Esophagus squamous epithelium (tissue), 4 donors: ENCODE results near the gene ZCCHC7.

Experiments
- CTCF ChIP-seq, 6 experiments: fragments of 450-650 bp in 4 of 6; fragments of 200-600 bp in 2 of 6; sonication (generic) in 2 of 6; IDR thresholded peaks; one replicate each; pipeline ENCODE4 v1.5.1; 2016 to 2019; ENCODE audit warnings: antibody characterized with exemption in 6 of 6, mild to moderate bottlenecking in 4 of 6, moderate library complexity in 4 of 6
- POLR2A ChIP-seq, 4 donors: fragments of 450-650 bp; IDR thresholded peaks; one replicate each; pipeline ENCODE4 v1.6.1; 2017; ENCODE audit warnings: antibody characterized with exemption in 4 of 4, mild to moderate bottlenecking in 4 of 4, moderate library complexity in 3 of 4

- no peak for TF ChIP-seq CTCF (IDR thresholded peaks at IDR 0.05)
- TF ChIP-seq POLR2A (IDR thresholded peaks at IDR 0.05), result no peak
Measured at GRCh38 chr9:37301042-37301853, 180.9 kb downstream of the ZCCHC7 start.
